ENCODE results near the gene IL11.
A peak's percentile ranks its signal among the peaks of the same experiment; 100 is the strongest.
"Not testable (repeated sequence)": the region's sequence is repeated elsewhere in the genome, so short reads cannot be mapped to it uniquely, and the experiment has no call there.

Gene IL11

DNA sequence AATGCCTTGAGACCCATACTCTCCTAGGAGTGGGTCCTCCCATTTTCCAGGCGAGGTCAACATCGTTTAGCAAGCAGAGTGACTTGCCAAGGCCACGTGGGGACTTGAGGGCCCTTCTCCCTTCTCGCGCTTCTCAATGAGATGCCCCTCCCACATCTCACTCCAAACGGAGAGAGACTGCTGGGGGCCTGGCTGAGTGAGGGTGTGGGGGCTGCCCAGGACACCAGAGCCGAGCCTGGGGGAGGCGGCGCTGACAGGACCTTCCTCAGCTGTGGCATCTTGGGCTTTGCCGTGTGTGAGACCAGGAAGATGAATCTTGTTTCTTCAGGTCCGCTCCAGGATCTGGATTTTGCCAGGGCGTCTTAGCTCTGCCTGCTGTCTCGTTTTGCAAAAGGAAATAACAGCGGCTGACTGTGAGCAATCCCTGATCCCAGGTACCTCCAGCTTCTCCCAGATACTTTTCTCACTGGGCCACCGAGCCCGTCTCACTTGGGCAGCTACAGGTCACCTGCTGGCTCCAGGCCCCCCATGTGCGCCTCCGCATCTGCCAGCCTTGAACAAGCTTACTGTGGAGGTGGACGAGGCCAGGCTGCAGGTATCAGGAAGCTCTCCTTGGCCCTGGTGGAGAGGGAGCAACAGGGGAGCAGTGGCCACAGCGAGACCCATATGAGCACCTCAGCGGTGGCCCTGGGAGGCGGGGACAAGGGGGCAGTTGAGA lies 21.8 kb downstream of the IL11 start:
- no peak for DNase-seq

DNA sequence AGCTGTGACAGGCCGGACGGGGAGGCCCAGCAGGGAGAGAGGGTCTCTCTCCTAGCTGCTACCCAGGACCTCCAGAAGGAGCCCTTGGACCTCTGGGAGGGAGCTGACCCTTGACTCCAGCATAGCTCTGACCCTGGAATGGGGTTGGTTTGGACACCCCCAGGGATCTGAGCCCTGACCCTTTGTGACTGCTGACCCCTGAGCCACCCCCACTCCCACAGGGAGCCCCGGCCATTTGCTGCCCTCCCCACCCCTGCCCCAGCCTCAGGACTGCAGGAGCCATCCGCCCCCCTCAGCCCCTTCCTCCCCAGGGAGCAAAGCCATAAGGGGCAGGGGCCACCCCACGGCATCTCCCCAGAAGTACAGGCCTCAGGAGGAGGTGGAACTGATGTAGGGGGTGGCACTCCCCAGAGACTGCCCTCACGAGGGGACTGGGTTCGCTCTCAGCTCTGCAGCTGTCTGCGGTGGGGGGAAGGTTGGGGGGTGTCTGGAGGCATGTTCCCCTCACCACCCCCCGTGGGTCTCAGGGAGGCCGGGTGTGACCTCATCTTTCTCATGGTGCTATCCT lies 22.7 kb downstream of the IL11 start:
- DNase-seq: no peak

DNA sequence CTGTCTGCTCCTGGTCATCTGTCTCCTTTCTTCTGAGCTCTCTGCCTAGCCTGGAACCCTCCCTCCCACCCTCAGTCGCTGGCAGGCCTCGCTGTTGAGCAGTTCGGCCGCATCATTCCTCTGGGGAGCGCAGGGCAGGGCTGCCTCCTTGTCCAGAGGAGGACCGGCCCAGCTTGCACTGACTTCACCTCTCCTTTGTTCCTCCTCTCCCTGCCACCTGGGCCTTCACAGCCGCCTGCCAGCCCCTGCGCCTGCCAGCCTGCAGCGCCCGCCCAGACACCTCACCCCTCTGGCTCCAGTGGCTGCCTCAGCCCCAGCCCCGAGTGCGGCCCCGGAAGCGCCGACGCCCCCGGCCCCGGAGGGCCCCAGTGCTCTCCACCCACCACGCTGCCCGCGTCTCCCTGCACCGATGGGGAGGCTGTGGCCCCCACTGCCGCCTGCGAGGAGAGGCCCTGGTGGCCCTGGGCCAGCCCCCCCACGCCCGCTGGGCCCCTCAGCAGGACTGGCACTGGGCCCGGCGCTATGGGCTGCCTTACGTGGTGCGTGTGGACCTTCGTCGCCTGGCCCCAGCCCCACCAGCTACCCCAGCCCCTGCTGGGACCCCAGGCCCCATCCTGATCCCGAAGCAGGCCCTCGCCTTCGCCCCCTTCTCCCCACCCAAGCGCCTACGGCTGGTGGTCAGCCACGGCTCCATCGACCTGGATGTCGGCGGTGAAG lies 23.4 kb downstream of the IL11 start:
- DNase-seq: no peak

DNA sequence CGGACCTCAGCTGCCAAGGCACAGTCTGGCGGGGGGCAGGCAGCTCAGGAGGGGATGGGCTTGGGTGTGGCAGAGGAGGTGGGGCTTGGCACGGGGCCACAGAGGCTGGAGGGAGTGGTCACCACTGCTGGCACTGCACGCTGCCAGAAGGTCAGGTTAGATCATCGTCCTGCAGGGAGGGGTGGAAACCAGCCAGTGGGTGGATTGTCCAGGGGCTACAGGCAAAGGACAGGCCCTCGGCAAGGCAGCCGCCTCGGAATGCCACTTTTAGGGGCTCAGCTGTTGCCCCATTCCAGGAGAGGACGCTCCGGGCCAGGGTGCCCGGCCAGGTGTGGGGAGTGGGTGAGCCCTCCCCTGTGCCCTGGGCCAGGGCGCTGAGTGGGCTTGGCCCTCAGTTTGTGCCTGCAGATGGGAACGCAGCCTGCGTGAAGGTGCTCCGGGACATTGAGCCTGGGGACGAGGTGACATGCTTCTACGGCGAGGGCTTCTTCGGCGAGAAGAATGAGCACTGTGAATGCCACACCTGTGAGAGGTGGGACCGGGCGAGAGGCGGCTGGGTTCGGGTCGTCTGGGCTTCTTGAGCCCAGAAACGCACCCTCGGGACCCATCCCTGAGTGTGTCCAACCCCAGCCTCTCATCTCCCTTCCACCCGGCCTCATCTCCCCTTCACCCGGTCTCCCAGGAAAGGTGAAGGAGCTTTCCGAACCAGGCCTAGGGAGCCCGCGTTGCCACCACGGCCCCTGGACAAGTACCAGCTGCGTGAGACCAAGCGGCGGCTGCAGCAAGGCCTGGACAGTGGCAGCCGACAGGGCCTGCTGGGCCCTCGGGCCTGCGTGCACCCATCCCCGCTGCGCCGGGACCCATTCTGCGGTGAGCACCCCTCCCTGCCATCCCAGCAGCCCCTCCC lies 24.2 kb downstream of the IL11 start:
- DNase-seq: no peak

DNA sequence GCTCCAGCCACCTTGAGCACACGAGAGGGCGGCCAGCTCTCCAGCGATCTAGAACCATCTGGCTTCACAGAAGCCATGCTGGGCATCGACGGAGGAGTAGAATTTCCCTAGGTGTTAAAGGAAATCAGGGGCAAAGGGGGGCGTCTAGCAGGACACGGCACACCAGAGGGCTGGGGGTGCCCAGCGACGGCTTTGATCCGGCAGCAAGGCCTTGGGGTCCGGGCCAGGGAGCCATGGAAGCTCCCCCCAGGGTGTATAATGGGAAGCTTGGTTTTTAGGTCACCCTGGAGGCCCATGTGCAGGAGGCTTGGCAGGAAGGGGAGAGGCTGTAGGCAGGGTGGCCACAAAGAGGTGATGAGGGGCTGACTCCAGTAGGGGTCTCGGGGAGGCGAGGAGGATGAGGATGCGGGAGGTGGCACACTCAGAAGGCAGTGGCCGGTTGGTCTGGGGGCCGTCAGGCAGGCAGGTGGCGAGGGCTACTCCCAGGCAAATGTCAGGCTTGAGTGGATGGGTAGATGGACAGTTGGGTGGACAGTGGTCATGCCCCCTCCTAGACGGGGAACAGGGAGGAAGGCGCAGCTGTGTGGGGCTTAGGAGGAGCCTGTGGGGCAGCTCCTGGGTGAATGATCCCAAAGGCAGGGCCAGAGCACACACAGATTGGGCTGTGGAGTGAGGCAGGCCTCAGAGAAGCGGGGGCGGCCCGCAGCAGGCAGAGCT lies 25.0 kb downstream of the IL11 start:
- DNase-seq: no peak

DNA sequence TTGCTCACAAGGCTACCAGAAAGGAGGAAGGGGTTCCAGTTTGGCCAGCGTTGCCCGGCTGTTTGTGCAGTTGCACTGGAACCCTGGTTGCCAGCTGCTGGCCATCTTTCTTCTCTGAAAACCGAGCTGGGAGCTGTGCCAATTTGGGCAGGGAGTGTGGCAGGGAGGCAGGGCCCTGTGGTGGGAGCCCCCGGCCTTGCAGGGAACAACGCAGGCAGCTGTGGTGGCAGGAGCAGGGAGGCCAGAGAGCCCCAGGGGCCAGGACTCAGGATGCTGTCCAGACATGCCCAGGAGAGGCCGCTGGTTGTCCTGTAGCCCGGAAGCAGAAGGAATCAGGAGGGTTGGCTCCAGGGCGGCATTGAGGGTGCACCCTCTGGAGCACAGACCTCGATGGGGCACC lies 25.8 kb downstream of the IL11 start:
- DNase-seq: no peak

DNA sequence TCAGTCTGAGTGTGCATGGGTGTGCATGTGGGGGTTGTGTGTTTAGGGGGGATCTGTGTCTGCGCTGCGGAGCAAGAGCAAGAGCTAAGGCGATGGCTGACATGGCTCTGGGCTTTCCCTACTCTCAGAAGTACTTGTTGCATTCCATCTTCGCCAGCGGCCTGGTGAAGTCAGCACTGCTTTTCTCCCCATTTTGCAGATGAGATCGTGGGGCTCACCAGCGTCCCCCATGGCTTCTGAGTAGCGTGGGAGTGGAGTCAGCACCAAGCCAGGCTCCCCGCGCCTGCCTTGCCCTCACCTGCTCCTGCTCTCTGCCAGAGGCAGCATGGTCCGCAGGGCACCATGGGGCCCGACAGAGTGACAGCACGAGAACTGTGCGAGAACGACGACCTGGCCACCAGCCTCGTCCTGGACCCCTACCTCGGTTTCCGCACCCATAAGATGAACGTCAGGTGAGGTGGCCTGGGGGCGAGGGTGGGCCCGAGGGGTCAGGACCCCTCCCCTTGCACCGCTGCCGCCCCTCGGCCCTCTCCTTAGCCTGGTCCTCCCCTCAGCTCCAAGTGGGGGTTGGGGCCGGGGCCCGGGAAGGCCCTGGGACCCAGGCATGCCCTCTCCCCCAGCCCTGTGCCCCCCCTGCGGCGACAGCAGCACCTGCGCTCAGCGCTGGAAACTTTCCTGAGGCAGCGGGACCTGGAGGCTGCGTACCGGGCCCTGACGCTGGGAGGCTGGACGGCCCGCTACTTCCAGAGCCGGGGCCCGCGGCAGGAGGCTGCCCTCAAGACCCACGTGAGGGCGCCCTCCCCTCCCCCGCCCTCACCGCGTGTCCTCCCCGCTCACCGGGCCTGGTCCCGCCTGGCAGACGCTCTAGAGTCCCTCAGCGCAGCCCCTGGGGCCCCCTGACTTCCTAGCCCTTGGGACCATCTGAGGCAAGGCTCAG lies 28.4 kb downstream of the IL11 start:
- no peak for DNase-seq

DNA sequence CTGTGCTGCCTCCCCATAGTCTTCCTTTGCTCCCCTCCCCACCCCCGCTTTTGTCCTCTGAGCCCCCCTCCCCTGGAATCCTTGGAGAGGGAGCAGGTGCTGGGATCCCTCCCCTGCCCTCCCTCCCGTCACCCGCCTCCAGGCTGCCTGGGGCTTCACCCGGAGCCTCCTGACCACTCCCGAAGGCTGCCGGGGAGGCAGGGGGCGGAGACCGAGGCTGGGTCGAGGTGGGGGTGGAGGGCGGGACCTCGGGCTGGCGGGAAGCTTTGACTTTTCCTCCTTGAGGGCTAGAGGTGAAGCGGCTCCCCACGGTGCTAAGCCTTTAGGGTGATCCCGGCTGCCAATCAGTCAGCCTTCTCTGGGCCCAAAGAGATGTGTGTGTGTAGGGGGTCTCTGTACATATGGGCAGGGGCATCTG lies 29.1 kb downstream of the IL11 start:
- no peak for DNase-seq

DNA sequence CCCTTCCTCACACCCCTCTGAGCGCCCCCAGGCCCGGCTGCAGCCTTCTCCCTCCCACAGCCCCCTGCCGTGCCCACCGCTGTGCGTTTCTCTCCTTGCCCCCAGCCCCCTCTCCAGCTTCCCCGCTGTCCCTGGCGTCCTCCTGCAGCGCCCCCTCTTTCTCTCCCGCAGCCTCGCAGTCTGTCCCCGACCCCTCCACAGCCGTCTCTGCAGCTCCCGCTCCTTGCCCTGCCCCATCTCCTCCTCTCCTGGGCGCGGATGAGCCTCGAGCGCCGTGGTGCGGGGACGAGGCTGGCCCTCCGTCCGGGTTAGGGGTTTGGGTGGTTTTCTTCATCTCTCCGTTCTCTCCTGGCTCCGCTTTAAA lies 29.5 kb downstream of the IL11 start:
- no peak for DNase-seq

DNA sequence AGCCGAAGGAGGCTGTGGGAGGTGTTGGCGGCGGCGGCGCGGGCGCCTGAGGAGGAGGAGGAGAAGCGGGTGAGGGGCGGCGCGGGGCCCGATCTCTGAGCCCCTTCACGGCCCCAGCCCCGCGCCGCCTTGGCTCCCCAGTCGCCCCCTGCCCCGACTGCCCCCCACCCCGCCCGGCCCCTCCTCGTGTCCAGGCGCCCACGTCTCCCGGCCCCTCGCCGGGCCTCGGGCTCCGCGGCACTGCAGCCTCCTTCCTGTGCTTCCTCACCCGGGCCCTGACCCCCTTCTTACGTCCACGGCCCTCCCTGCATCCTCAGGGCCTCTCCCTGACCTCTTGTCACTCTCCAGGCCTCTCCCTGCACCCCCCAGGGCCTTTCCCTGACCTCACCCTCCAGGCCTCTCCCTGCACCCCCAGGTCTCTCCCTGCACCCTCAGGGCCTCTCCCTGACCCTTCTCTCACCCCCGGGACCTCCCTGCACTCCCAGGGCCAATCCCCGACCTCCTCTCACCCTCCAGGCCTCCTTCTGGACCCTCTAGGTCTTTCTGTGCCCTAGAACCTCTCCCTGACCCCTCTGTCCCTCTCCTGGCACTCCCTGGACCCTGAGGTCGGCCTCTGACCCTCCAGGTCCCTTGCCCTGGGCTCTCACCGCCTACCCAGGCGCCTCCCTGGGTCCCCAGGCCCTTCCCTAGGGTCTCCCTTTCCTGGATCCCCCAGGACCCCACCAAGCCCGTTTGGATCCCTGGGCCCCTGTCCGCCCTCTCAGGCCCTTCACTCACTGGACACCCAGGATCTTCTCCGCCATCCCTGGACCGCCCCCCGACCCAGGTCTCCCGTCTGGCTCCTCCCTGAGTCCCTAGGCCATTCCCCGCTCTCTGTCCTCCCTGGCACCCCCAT lies 30.1 kb downstream of the IL11 start:
- no peak for DNase-seq

DNA sequence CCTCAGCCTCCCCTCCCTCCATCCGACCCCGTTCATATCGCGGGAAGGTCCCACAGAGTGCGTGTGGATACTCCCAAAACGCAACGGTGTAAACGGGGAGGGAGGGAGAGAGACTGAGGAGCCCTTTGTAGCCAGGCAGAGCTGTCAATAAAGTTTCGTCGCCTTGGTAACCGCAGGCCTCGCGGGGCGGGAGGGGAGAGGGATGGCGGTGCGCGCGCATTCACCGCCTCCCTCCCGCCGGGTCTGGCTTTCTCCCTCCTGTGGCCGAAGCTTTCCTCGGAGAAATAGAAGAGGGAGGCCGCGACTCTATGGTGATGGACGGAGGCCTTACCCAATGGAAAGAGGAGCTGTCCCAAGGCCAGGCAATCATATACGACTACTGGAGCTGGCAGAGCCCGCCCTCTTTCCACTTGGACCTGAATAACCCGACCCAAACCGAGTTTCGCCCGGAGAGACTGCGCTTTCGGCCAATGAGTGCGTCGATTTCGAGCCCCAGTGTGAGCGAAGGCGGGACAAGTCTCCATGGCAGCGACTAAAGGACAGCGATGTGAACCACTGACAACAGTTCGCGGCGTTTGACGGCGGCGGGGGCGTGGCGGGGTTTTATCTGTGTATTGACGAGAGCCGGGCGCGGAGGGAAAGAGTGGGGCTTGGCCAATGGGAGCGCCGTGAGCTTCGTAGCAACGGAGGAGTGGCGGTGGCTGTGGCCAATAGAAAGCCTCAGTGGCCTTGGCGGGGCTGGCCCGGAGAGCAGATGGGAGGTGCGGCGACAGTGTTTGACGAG lies 31.0 kb downstream of the IL11 start, which contains the start of gene KMT5C:
KMT5C (plus strand) TSS at position 772 of the 784 bp plus-strand sequence. CDS start 2,061 bp downstream, outside the sequence.
- peak; percentile 99 for DNase-seq

DNA sequence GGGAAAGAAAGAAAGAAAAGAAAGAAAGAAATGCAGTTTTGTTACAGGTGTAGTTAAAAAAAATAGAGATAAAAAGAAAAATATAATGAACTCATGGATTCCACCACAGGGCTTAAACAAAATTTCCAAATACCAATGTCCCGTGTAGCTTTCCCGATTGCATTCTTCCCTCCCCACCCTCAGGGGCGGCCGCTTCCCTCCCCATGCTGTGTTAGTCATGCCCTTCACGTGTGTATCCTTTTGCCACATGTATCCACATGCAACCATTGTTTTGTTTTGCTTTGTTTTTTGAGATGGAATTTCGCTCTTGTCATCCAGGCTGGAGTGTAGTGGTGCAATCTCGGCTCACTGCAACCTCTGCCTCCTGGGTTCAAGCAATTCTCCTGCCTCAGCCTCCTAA lies 34.2 kb downstream of the IL11 start:
- no peak for DNase-seq

DNA sequence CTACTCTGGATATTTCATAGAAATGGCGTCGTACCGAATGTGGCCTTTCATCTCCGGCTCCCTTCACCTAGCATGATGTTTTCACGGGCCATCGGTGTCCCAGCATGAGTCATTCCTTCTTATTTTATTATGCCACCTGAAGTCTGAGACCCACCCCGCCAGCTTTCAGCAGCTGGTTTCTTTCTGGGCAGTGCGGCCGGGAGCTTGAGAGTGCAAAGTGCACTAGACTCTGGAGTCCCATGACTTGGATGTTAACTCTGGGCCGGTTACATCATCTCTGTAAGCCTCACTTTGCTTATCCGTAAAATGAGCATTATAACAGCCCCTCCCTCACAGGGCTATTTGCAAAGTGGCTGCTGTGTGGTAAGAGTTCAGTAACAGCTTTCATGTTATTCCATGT lies 36.4 kb downstream of the IL11 start:
- no peak for DNase-seq

DNA sequence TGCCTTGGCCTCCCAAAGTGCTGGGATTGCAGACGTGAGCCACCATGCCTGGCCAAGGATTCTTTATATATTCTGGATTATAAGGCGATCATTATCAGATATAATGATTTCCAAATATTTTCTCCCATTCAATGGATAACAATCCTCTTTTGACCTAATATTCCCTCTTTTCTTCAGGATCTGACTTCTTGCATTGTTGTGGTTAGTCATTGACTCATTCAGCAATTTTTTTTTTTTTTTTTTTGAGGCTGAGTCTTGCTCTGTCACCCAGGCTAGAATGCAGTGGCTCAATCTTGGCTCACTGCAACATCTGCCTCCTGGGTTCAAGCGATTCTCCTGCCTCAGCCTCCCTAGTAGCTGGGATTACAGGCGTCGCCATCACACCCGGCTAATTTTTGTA lies 40.5 kb downstream of the IL11 start:
- not testable (repeated sequence) for DNase-seq

DNA sequence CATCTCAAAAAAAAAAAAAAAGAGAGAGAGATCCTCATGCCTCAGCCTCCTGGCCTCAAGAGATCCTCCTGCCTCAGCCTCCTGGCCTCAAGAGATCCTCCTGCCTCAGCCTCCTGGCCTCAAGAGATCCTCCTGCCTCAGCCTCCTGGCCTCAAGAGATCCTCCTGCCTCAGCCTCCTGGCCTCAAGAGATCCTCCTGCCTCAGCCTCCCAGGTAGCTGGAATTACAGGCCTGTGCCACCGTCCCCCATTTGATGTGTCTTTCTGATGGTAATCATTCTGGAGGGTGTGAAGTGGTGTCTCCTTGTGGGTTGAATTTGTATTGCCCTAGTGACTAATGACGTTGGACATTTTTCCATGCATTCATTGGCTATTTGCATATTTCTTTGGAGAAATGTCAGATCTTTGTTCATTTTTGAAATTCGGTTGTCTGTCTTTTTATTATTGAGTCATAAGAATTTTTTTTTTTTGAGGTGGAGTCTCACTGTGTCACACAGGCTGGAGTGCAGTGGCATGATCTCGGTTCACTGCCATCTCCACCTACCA lies 41.4 kb downstream of the IL11 start:
- not testable (repeated sequence) for DNase-seq

DNA sequence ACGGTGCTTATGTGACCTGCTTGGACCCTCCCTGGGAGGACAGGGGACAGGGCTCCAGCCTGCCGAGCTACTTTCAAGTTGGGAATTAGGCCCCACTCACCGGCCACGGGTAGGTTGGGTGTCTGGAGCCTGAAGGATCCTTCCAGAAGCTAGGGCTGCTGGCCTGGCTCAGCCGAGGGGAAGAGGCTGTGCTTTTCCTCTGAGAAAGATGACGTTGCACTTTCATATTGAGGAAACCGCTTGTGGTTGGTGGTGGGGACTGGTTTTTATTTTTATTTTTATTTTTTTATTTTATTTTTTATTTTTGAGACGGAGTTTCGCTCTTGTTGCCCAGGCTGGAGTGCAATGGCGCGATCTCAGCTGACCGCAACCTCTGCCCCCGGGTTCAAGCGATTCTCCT lies 45.1 kb downstream of the IL11 start, which contains the start of gene TMEM150B:
TMEM150B (minus strand) TSS at position 170 of the 400 bp plus-strand sequence. CDS start 4,305 bp downstream, outside the sequence.
- no peak for DNase-seq

DNA sequence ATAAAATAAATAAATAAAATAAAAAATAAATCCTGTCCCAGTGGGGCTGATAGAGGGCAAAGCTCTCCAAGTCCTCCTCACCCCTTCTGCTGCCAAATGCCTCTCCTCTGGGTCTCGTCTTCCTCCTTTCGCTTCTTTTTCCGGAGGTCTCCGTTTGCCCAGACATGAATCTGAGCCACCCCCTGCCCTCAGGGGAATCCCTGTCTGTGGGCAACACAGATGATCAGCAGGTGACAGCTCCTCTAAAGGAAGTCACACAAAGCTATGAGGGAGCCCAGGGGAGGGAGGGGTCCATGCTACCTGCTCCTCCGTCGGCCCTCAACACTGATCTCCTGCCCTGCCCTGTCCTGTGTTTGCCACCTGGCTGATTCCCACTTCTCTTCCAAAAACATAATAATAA lies 45.6 kb downstream of the IL11 start:
- DNase-seq: no peak

DNA sequence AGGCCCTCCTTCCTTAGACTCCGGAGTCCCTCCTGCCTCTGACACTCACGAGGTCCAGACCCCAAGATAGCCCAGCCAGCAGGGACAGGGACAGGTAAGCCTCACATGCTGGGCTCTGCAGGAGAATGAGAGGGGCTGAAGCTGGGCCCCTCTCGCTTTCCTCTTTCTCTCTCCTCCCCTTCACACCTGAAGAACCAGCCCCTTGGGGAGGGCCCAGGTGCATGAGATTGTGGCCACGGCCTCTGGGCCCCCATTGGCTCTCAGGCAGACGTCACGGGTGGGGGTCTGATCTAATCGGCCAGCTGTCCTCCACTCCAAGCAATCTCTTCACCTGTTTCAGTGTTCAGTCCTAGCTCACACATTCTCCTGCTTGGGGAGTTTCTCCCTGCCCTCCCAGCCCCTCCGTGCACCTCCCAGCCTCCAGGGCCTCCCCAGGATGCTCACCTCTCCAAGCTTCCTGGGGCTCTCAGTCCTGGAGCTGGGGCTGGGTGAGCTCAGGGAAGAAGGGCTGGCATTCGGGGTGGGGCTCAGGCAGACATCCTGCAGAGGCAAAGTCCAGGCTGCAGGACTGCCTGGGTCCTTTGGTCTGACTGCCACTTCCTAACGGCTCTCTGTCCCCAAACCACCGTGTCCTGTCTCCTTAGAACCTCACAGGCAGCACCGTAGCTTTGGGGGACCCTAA lies 47.9 kb downstream of the IL11 start:
- no peak for DNase-seq

Measured in T1000 (cell line).